Gastrocnemius medialis (tissue), 4 donors: Measurements from ENCODE around the gene JHY. TPM values are rescaled to one million over a fixed set of nuclear protein-coding genes. Genes with fewer than 3 reads are reported as not detected.

ENCODE experiments used
- ATAC-seq, 2 donors: fragments of 150-250 bp; one replicate each; pipeline ENCODE4 v1.9.1; 2016
- DNase-seq, 2 donors: peaks; one replicate each; pipeline ENCODE4 v3.0.0-alpha.2; 2019
- H3K27ac ChIP-seq, 4 donors: fragments of 200-600 bp; sonication (generic); 1 replicate in 1 of 4; 2 replicates in 3 of 4; pipeline ENCODE4 v1.5.1; 2016 to 2018; ENCODE audit warnings: mild to moderate bottlenecking in 2 of 4, moderate library complexity in 1 of 4
- H3K27me3 ChIP-seq, 3 donors: fragments of 200-600 bp; sonication (generic) in 2 of 3; 1 replicate in 1 of 3; 2 replicates in 2 of 3; pipeline versions ENCODE4 v1.5.1 to v1.6.0; 2016 to 2019; ENCODE audit warnings: mild to moderate bottlenecking in 1 of 3, moderate library complexity in 1 of 3
- H3K36me3 ChIP-seq, 2 donors: fragments of 200-600 bp; sonication (generic) in 1 of 2; one replicate each; pipeline ENCODE4 v1.5.1; 2017 to 2018
- H3K4me1 ChIP-seq, 2 donors: fragments of 200-600 bp; sonication (generic) in 1 of 2; one replicate each; pipeline ENCODE4 v1.5.1; 2016 to 2017; ENCODE audit warnings: mild to moderate bottlenecking in 2 of 2
- H3K4me3 ChIP-seq, 4 donors: fragments of 200-600 bp; sonication (generic) in 3 of 4; 1 replicate in 1 of 4; 2 replicates in 3 of 4; pipeline ENCODE4 v1.5.1; 2016 to 2019; ENCODE audit warnings: mild to moderate bottlenecking in 2 of 4
- H3K9me3 ChIP-seq, 3 donors: fragments of 200-600 bp; sonication (generic) in 2 of 3; 1 replicate in 1 of 3; 2 replicates in 2 of 3; pipeline ENCODE4 v1.5.1; 2016 to 2019
- POLR2A ChIP-seq, 2 donors: fragments of 450-650 bp; IDR thresholded peaks; one replicate each; pipeline ENCODE4 v1.6.1; 2017; ENCODE audit warnings: antibody characterized with exemption in 2 of 2, mild to moderate bottlenecking in 2 of 2, moderate library complexity in 2 of 2
- in situ Hi-C, 4 donors: fragments of 200-750 bp; cut with MboI; loops; one replicate each; pipeline versions ENCODE4 v1.15.0 to v1.8.0; 2017; ENCODE audit warnings: low sequenced_read_pairs in 4 of 4
- intact Hi-C: fragments of 100-400 bp; cut with DNase I; formaldehyde crosslinking; loops from one replicate; pipeline ENCODE4 v1.15.1; 2023; ENCODE audit warnings: low total_unique reads
- total RNA-seq, 4 donors: library from RNA; depleted of rRNA; stranded (reverse); fragments of >200 nt; gene quantifications; one replicate each; pipeline versions ENCODE4 v1.1.0 to v1.2.3, GENCODE V29; 2016
- TF ChIP-seq, protein P1 (sequence below), 5 experiments: fragments of 450-650 bp in 3 of 5; fragments of 200-600 bp in 2 of 5; sonication (generic) in 2 of 5; IDR thresholded peaks in 4 of 5; conservative IDR thresholded peaks in 1 of 5; 1 replicate in 4 of 5; 2 replicates in 1 of 5; pipeline ENCODE4 v1.5.1; 2016 to 2019; ENCODE audit warnings: antibody characterized with exemption in 5 of 5, mild to moderate bottlenecking in 3 of 5, moderate library complexity in 3 of 5

JHY gene
- total RNA-seq, 4 donors from 2014 or later, result 0.16 to 1.3 (median 0.22) TPM

DNA sequence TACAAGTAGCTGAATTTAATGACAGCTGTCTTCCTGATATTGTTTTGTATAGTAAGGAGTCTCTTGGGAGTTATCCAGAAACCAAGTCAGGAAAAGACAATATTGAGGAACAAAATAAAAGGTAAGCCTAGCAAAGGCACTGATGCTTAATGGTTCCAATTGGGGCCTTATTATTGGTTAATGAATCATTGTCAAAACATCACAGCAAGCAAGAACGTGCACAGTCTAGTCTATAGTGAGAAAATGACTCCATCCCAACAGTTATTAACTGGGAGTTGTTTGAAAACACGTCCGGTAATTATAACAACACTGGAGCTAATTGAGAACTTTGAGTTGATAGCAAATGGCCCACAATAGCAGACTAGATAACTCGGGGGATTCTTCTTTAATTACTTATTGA is 81.4 kb downstream of the JHY start:
- in situ Hi-C loops, result no loop called here
- no peaks in the 10 kb centered on the region for H3K36me3 ChIP-seq
- ATAC-seq (no peak), DNase-seq (no peak)
- no peaks in the 10 kb centered on the region for H3K4me1 ChIP-seq
- TF ChIP-seq, protein P1, sequence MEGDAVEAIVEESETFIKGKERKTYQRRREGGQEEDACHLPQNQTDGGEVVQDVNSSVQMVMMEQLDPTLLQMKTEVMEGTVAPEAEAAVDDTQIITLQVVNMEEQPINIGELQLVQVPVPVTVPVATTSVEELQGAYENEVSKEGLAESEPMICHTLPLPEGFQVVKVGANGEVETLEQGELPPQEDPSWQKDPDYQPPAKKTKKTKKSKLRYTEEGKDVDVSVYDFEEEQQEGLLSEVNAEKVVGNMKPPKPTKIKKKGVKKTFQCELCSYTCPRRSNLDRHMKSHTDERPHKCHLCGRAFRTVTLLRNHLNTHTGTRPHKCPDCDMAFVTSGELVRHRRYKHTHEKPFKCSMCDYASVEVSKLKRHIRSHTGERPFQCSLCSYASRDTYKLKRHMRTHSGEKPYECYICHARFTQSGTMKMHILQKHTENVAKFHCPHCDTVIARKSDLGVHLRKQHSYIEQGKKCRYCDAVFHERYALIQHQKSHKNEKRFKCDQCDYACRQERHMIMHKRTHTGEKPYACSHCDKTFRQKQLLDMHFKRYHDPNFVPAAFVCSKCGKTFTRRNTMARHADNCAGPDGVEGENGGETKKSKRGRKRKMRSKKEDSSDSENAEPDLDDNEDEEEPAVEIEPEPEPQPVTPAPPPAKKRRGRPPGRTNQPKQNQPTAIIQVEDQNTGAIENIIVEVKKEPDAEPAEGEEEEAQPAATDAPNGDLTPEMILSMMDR (IDR thresholded peaks at IDR 0.05 in 4 of 5, conservative IDR thresholded peaks at IDR 0.05 in 1 of 5), result no peak
- H3K4me3 ChIP-seq, result no peak overlapping the region
- no peak overlapping the region for H3K27ac ChIP-seq
- peaks cover 0 to 15% (median 4%) of the 10 kb centered on the region in 3 donors for H3K27me3 ChIP-seq
- H3K9me3 ChIP-seq, result no peaks in the 10 kb centered on the region
- intact Hi-C loops, result no loop called here

DNA sequence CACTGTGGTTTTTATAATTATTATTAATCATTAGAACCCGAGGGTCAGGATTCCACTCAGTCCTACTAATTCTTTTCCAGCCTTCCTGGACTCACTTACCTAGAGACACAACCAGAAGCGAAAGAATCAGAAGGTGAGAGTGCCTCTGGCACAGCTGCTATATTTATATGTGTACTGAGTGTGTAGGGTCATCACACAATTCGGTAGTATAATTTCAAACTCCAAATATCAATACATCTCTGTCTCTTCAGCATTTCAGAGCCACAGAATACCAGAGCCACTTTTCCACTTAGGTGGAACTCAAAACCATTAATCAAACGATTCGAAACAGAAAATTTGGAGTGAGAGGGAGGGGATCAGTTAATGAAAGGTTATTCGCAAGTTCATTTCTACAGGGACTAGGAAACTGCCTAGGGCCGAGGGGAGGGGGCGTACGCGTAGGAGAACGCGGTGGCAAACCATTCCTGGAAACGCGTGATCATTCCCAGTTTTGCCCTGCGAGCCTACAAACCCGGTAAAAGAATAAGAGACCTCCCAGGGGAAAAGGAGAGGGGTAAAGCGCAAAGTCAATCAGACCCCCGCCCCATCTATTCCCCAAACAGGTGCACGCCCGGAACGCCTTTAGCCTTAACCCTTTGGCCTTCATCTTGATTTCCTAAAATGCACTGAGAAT is 93.6 kb downstream of the JHY start:
- no peak overlapping the region for H3K4me3 ChIP-seq
- TF ChIP-seq POLR2A (IDR thresholded peaks at IDR 0.05), result no peak
- TF ChIP-seq, protein P1 (IDR thresholded peaks at IDR 0.05 in 4 of 5, conservative IDR thresholded peaks at IDR 0.05 in 1 of 5), result no peak
- peaks cover 10% of the 10 kb centered on the region in 2 donors for H3K4me1 ChIP-seq
- in situ Hi-C loops (no loop called here), intact Hi-C loops (no loop called here)
- DNase-seq (no peak), ATAC-seq (no peak)
- H3K27ac ChIP-seq, result no peak overlapping the region
- H3K9me3 ChIP-seq, result no peaks in the 10 kb centered on the region
- no peaks in the 10 kb centered on the region for H3K36me3 ChIP-seq
- H3K27me3 ChIP-seq, result peaks cover 65 to 87% (median 80%) of the 10 kb centered on the region in 3 donors

DNA sequence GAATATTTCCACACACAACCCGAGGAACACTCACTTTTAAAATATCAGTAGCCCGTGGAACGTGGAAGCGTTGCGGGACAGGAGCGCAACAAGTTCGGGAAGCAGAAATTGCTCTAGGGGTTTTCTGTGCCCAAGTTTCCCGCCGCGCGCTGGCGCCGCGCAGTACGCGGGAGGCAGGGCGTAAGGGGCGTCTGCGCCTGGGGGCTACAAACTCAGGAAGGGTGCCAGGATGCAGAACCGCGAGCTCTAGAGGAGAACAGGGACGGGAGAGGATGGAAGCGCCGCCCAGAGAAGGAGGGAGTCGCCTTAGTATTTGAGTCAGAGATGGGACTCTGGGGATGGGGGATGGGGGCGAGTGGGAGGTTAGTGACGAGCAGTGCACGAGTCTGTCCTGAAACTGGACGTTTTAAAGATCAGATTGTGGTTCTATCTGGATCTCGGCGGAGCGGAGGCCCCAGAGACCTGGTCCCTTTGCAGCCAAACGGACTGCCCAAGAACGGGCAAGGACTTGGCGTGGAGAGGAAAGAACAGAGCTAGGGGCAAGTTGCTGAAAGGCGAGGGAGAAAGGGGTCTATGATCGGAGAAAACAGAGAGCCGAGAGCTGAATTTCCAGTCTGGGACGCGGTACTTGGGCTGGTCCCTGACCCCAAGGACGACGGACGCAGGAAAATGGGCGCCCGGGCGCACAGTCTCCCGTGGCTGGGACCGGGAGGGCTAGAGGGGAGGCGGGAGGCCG is 94.3 kb downstream of the JHY start:
- TF ChIP-seq, protein P1 (IDR thresholded peaks at IDR 0.05 in 4 of 5, conservative IDR thresholded peaks at IDR 0.05 in 1 of 5), result no peak
- TF ChIP-seq POLR2A (IDR thresholded peaks at IDR 0.05), result no peak
- no peaks in the 10 kb centered on the region for H3K9me3 ChIP-seq
- no peak for DNase-seq
- peak overlapping the region in 1 of 4 donors; percentile 13 for H3K4me3 ChIP-seq
- no peak for ATAC-seq
- in situ Hi-C loops, result no loop called here
- peaks cover 10% of the 10 kb centered on the region in 2 donors for H3K4me1 ChIP-seq
- H3K36me3 ChIP-seq, result no peaks in the 10 kb centered on the region
- H3K27ac ChIP-seq, result no peak overlapping the region
- H3K27me3 ChIP-seq, result peaks cover 72 to 94% (median 87%) of the 10 kb centered on the region in 3 donors
- intact Hi-C loops, result no loop called here

- no peaks in the 10 kb centered on the region for H3K36me3 ChIP-seq
- H3K27ac ChIP-seq, result no peak overlapping the region
- no peak for ATAC-seq
- in situ Hi-C loops, result no loop called here
- H3K27me3 ChIP-seq, result peaks cover 80 to 98% (median 95%) of the 10 kb centered on the region in 3 donors
- no peaks in the 10 kb centered on the region for H3K9me3 ChIP-seq
- H3K4me1 ChIP-seq, result peaks cover 10% of the 10 kb centered on the region in 2 donors
- intact Hi-C loops, result no loop called here
- TF ChIP-seq POLR2A (IDR thresholded peaks at IDR 0.05), result no peak
- TF ChIP-seq, protein P1 (IDR thresholded peaks at IDR 0.05 in 4 of 5, conservative IDR thresholded peaks at IDR 0.05 in 1 of 5), result no peak
- DNase-seq, result no peak
- H3K4me3 ChIP-seq, result peak overlapping the region in 1 of 4 donors; percentile 13
Observed at GRCh38 chr11:122977470-122978298, 95.1 kb downstream of the JHY start.
